Neutrophil (primary cell): ENCODE measurements around the gene RBBP5.

ENCODE experiments used
- H3K27ac ChIP-seq: fragments of 200-600 bp; sonication (generic); 2 replicates; pipeline ENCODE4 v1.5.1; 2016; ENCODE audit warnings: mild to moderate bottlenecking, moderate library complexity
- H3K27me3 ChIP-seq: fragments of 200-600 bp; sonication (generic); 2 replicates; pipeline ENCODE4 v1.6.0; 2016; ENCODE audit warnings: mild to moderate bottlenecking
- H3K36me3 ChIP-seq: fragments of 200-600 bp; sonication (generic); 2 replicates; pipeline ENCODE4 v1.5.1; 2017
- H3K4me1 ChIP-seq, 2 experiments: fragments of 200-600 bp in 1 of 2; sonication (generic) in 1 of 2; 1 replicate in 1 of 2; 2 replicates in 1 of 2; pipeline versions ENCODE4 v1.5.1 to v1.6.1; 2013 to 2016; ENCODE audit warnings: low read depth in 1 of 2, low read length in 1 of 2, mild to moderate bottlenecking in 1 of 2, moderate library complexity in 1 of 2; ENCODE audit not compliant: control insufficient read depth in 1 of 2, insufficient read depth in 1 of 2
- H3K4me3 ChIP-seq, 2 experiments: fragments of 200-600 bp in 1 of 2; sonication (generic) in 1 of 2; 1 replicate in 1 of 2; 2 replicates in 1 of 2; pipeline ENCODE4 v1.5.1; 2013 to 2016; ENCODE audit warnings: low read depth in 1 of 2, low read length in 1 of 2, mild to moderate bottlenecking in 1 of 2, moderate library complexity in 1 of 2
- H3K9me3 ChIP-seq: fragments of 200-600 bp; sonication (generic); 2 replicates; pipeline ENCODE4 v1.5.1; 2016
- CTCF ChIP-seq: fragments of 200-600 bp; sonication (generic); IDR thresholded peaks from 2 replicates; pipeline ENCODE4 v1.5.1; 2016; ENCODE audit warnings: antibody characterized with exemption

RBBP5 gene

GRCh38 chr1:205052690-205053089, 69.1 kb downstream of the RBBP5 start:
- Histone ChIP-seq H3K27me3 (peaks cover 7% of the 10 kb centered on the region), H3K4me1 (no peaks in the 10 kb centered on the region), H3K36me3 (no peaks in the 10 kb centered on the region), H3K27ac (no peak overlapping the region), H3K9me3 (no peaks in the 10 kb centered on the region), H3K4me3 (no peak overlapping the region)
- no peak for TF ChIP-seq CTCF

- TF ChIP-seq CTCF = no peak
- H3K36me3 ChIP-seq = no peaks in the 10 kb centered on the region
- no peak overlapping the region for H3K4me3 ChIP-seq
- H3K27me3 ChIP-seq = peaks cover 39% of the 10 kb centered on the region
- H3K4me1 ChIP-seq = no peaks in the 10 kb centered on the region
- no peaks in the 10 kb centered on the region for H3K9me3 ChIP-seq
- H3K27ac ChIP-seq = no peak overlapping the region
Observed at GRCh38 chr1:205049479-205049878, 72.3 kb downstream of the RBBP5 start.

GRCh38 chr1:205048382-205048781, 73.4 kb downstream of the RBBP5 start:
- Histone ChIP-seq H3K27me3 (peaks cover 50% of the 10 kb centered on the region), H3K4me3 (no peak overlapping the region), H3K9me3 (no peaks in the 10 kb centered on the region), H3K4me1 (no peaks in the 10 kb centered on the region), H3K27ac (no peak overlapping the region), H3K36me3 (no peaks in the 10 kb centered on the region)
- TF ChIP-seq CTCF = no peak

GRCh38 chr1:205047764-205048231, 74.0 kb downstream of the RBBP5 start:
- no peak for TF ChIP-seq CTCF
- peaks cover 56% of the 10 kb centered on the region for H3K27me3 ChIP-seq
- no peak overlapping the region for H3K27ac ChIP-seq
- H3K36me3 ChIP-seq = no peaks in the 10 kb centered on the region
- H3K4me3 ChIP-seq = no peak overlapping the region
- no peaks in the 10 kb centered on the region for H3K9me3 ChIP-seq
- peaks cover 3 to 6% of the 10 kb centered on the region in 2 experiments for H3K4me1 ChIP-seq

- Histone ChIP-seq H3K4me3 (no peak overlapping the region), H3K9me3 (no peaks in the 10 kb centered on the region), H3K27ac (no peak overlapping the region), H3K36me3 (no peaks in the 10 kb centered on the region), H3K4me1 (peaks cover 3 to 11% of the 10 kb centered on the region in 2 experiments), H3K27me3 (peaks cover 65% of the 10 kb centered on the region)
- TF ChIP-seq CTCF = no peak
Observed at GRCh38 chr1:205046870-205047269, 74.9 kb downstream of the RBBP5 start.

GRCh38 chr1:205045146-205045545, 76.6 kb downstream of the RBBP5 start:
- no peak for TF ChIP-seq CTCF
- Histone ChIP-seq H3K4me3 (no peak overlapping the region), H3K27ac (no peak overlapping the region), H3K9me3 (no peaks in the 10 kb centered on the region), H3K27me3 (peaks cover 82% of the 10 kb centered on the region), H3K4me1 (peaks cover 3 to 11% of the 10 kb centered on the region in 2 experiments), H3K36me3 (no peaks in the 10 kb centered on the region)
